BE2C (cell line): ENCODE results near the gene PLCG1. TPM values are rescaled to one million over a fixed set of nuclear protein-coding genes. Genes with fewer than 3 reads are reported as not detected.

Source experiments
- DNase-seq: peaks from one replicate; pipeline ENCODE4 v3.0.0-alpha.2; 2020
- H3K27me3 ChIP-seq: fragments of 250-450 bp; sonication (Bioruptor Pico); 2 replicates; pipeline ENCODE4 v1.5.1; 2020; ENCODE audit warnings: mild to moderate bottlenecking
- H3K36me3 ChIP-seq: fragments of 250-450 bp; sonication (Bioruptor Pico); 2 replicates; pipeline ENCODE4 v1.5.1; 2020; ENCODE audit warnings: mild to moderate bottlenecking
- H3K4me1 ChIP-seq: fragments of 250-450 bp; sonication (Bioruptor Pico); 2 replicates; pipeline ENCODE4 v1.5.1; 2020
- H3K4me3 ChIP-seq: 2 replicates; pipeline ENCODE4 v1.5.1; 2011; ENCODE audit warnings: low read depth, low read length
- H3K9me3 ChIP-seq: fragments of 250-450 bp; sonication (Bioruptor Pico); 2 replicates; pipeline ENCODE4 v1.5.1; 2020
- CTCF ChIP-seq: IDR thresholded peaks from 2 replicates; pipeline ENCODE4 v1.5.1; 2012; ENCODE audit warnings: mild to moderate bottlenecking, low read depth, low read length
- polyA plus RNA-seq: library from polyadenylated mRNA; unstranded; fragments of >200 nt; gene quantifications from one replicate; pipeline ENCODE4 v1.2.1, GENCODE V29; 2012; ENCODE audit warnings: low read depth, missing spikeins; ENCODE audit not compliant: insufficient read length, insufficient read depth

Gene PLCG1
- polyA plus RNA-seq: 123 TPM

- DNase-seq: peak; percentile 94
- Histone ChIP-seq H3K4me1 (peaks cover 4% of the 10 kb centered on the region; the same call in 1 of the 2 replicates), H3K4me3 (peak within 1 kb of the TSS; percentile 75), H3K27me3 (no peaks in the 10 kb centered on the region), H3K9me3 (no peaks in the 10 kb centered on the region), H3K36me3 (0 out of 2 replicates have a peak, but pooled peaks cover 3% of the 10 kb centered on the region)
- no peak for TF ChIP-seq CTCF
Measured at GRCh38 chr20:41136680-41137613, at the start of gene PLCG1. PLCG1 (plus strand) TSS chr20:41137543; CDS start chr20:41137642, 99 bp downstream.

DNA sequence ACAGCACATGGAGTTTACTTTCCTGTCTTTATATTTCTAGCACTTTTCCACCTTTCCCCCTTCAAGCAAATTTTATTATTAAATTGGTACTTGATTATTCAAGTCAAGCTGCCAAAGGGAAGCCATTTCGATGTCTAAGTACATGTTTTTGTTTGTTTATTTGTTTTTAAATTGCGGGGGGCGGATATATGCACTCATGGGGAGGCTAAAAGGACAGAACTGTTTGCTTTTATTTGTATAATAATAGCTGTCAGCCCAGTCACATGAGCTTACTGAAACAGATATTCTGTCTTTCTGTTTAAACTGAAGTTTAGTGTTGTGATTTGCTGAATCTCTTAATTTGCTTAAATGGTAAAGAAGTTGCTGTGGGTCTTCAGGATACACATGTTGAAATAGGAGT lies 49.6 kb upstream of the PLCG1 start:
- Histone ChIP-seq H3K9me3 (no peaks in the 10 kb centered on the region), H3K36me3 (peaks cover 55% of the 10 kb centered on the region), H3K4me1 (peaks cover 24% of the 10 kb centered on the region), H3K27me3 (no peaks in the 10 kb centered on the region), H3K4me3 (no peak overlapping the region)
- no peak for TF ChIP-seq CTCF
- no peak for DNase-seq

DNA sequence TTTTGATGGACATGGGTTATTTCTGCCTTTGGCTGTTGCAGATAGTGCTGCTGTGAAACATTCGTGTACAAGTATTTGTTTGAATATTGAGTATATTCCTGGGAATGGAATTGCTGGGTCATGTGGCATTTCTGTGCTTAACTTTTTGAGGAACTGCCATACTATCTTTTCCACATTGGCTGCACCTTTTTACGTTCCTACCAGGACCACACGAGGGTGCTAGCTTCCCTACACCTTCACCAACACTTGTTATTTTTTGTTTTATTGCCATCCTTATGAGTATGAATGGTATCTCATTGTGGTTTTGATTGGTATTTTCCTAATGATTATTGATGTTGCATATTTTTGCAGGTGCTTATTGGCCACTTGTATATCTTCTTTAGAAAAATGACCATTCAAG lies 47.8 kb upstream of the PLCG1 start:
- H3K27me3 ChIP-seq: no peaks in the 10 kb centered on the region
- no peak for DNase-seq
- peaks cover 54% of the 10 kb centered on the region for H3K36me3 ChIP-seq
- H3K4me3 ChIP-seq: no peak overlapping the region
- TF ChIP-seq CTCF: peak; percentile 10; the same call in 1 of the 2 replicates
- H3K4me1 ChIP-seq: peaks cover 21% of the 10 kb centered on the region
- no peaks in the 10 kb centered on the region for H3K9me3 ChIP-seq

DNA sequence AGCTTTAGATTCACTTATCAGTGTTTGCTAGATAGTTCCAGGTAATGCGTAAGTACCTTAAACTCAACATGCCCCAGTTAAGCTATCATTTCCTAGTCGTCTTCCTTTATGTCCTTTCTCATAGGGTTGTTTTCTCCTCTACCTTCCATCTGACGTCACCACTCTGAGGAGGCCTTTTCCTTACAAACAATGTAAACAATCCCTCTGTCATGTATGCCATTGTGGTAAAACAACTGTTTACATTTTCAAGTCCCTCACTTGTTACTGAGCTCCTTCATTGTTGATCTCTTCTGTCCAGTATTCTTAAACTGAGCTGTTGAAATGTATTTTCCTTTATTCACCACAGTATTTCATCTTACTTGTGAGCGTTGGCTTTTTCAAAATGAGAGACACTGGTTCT lies 45.4 kb upstream of the PLCG1 start:
- Histone ChIP-seq H3K4me3 (no peak overlapping the region), H3K36me3 (peaks cover 65% of the 10 kb centered on the region)
- no peak for TF ChIP-seq CTCF

GRCh38 chr20:41094353-41095055 lies 42.8 kb upstream of the PLCG1 start:
- no peaks in the 10 kb centered on the region for H3K27me3 ChIP-seq
- peaks cover 76% of the 10 kb centered on the region for H3K36me3 ChIP-seq
- no peaks in the 10 kb centered on the region for H3K9me3 ChIP-seq
- H3K4me1 ChIP-seq: no peaks in the 10 kb centered on the region
- H3K4me3 ChIP-seq: no peak overlapping the region
- no peak for DNase-seq
- no peak for TF ChIP-seq CTCF

More for the DNA sequence above, 45.4 kb upstream of the PLCG1 start:
- Histone ChIP-seq H3K4me1 (peaks cover 11% of the 10 kb centered on the region), H3K27me3 (no peaks in the 10 kb centered on the region), H3K9me3 (no peaks in the 10 kb centered on the region)
- no peak for DNase-seq
